Lung microvascular endothelial cell (primary cell): ENCODE results near the gene EHD4. TPM values are rescaled to one million over a fixed set of nuclear protein-coding genes. Genes with fewer than 3 reads are reported as not detected.

Experiments
- total RNA-seq: library from RNA; depleted of rRNA; stranded (reverse); fragments of >200 nt; gene quantifications from 2 replicates; pipeline ENCODE4 v1.2.1, GENCODE V29; 2014

EHD4 gene
- total RNA-seq, 1 donor from 2014 or later, result 54.6 TPM

Other genes starting within 250 kb of the EHD4 start
- 7.1 and 8.5 TPM in 2 replicates for gene MAPKBP1, start 198.1 kb downstream of the EHD4 start, total RNA-seq
- gene JMJD7, start 144.5 kb downstream of the EHD4 start, total RNA-seq, result 1.7 and 1.8 TPM in 2 replicates
- gene PLA2G4B, start 133.7 kb downstream of the EHD4 start, total RNA-seq, result 0.20 and 0.22 TPM in 2 replicates
- 2.2 and 2.6 TPM in 2 replicates for gene SPTBN5, start 78.5 kb downstream of the EHD4 start, total RNA-seq
- gene PLA2G4E, start 48.5 kb upstream of the EHD4 start, total RNA-seq, result not detected in 2 replicates
- not detected in 2 replicates for gene PLA2G4D, start 122.0 kb upstream of the EHD4 start, total RNA-seq
- not detected in 2 replicates for gene PLA2G4F, start 184.1 kb upstream of the EHD4 start, total RNA-seq
- gene VPS39, start 235.7 kb upstream of the EHD4 start, total RNA-seq, result 24.0 and 31.9 TPM in 2 replicates